HG03442 (cell line): ENCODE results near the gene P4HA1.

Source experiments
- ATAC-seq: cut with Tn5 transposase; IDR thresholded peaks from one replicate; pipeline ENCODE4 v1.9.1; 2021; ENCODE audit warnings: mild to moderate bottlenecking, moderate library complexity; ENCODE audit not compliant: unreplicated experiment

P4HA1 gene

GRCh38 chr10:73094986-73095480 lies 1.6 kb downstream of the P4HA1 start:
- no peak for ATAC-seq

DNA sequence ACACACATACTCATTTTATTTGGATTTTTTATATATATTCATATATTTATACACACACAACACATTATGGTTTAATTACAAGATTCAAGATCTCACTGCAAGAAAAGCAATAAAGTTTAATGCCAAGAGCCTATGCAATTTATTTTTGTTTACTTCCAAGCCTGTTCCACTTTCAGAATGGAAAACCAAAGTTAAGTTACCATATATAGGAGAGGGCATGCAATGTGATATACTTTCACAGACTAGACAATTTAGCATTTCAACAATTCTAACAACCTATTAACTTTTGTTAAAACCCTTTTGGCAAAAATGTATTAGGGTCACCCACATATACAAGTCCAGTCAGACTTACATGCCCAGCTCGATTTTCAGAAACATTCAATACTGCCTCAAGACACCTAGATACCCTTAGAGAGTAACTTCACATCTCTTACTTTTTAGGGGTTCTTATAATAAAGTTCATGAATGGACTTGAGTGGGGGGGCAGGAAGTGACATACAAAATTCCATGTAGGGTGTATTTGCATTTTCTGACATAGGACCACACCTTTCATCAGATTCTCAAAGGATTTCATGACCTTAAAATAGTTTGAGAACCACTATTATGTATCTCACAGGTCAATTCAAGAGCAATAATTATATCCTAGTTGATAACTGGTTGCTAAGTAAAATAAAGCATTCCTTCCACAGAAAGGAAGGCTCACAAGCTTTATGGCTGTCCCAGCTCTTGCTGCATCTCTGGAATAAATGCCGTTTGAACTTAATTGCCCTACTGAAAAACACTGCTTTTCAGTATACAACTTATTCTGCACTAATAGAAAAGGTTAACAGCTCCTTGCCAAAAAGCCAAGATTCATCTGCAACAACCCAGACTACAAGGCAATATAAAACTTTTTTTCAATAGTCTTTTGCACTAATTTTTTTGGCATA lies 2.5 kb downstream of the P4HA1 start:
- no peak for ATAC-seq

- ATAC-seq = no peak
These were observed 3.8 kb downstream of the P4HA1 start for GRCh38 chr10:73092830-73093229.

- no peak for ATAC-seq
These were observed 8.4 kb downstream of the P4HA1 start for GRCh38 chr10:73088304-73088703.

GRCh38 chr10:73086816-73087215 lies 9.8 kb downstream of the P4HA1 start:
- ATAC-seq = no peak

GRCh38 chr10:73084209-73084608 lies 12.5 kb downstream of the P4HA1 start:
- no peak for ATAC-seq

DNA sequence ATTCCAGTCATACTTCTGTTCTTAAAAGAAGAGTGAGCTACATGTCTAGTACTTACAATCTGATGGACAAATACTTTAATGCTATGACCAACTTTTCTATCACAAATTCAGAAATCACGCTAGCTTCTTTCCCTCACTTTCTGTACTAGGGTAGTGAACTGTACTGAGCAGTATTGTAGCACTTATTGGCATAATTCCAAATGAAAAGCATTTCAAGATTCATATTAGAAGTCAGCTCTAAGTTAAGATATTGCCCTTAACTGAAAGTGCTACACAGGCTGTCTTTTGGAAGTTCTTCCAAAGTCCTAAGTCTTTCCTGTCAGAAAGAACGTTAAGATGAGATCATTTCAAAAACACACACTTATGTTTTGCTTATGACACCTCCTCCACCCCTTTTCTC lies 13.4 kb downstream of the P4HA1 start:
- no peak for ATAC-seq

GRCh38 chr10:73079779-73080541 lies 16.7 kb downstream of the P4HA1 start:
- ATAC-seq = peak; percentile 34

- ATAC-seq = no peak
These were observed 20.1 kb downstream of the P4HA1 start for GRCh38 chr10:73076360-73077183.

- ATAC-seq = no peak
These were observed 20.8 kb downstream of the P4HA1 start for GRCh38 chr10:73075829-73076228.

- no peak for ATAC-seq
These were observed 23.0 kb downstream of the P4HA1 start for GRCh38 chr10:73073627-73074026.

DNA sequence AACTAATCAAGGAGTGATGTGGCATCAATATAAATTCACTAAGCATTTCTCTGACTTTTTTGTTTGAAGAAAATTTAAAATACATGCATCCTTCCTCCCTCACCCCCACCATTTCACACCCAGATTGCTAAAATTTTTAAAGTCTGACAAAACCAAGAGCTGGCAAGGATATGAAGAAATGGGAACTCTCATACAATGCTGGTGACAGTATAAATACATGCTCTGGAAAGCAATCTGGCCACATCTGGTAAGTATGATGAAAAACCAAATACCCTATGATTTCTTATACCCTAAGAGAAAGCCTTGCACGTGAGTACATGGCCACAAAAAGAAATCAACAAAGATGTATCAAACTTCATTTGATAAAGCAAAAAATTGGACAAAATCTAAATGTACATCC lies 31.2 kb downstream of the P4HA1 start:
- ATAC-seq = no peak

DNA sequence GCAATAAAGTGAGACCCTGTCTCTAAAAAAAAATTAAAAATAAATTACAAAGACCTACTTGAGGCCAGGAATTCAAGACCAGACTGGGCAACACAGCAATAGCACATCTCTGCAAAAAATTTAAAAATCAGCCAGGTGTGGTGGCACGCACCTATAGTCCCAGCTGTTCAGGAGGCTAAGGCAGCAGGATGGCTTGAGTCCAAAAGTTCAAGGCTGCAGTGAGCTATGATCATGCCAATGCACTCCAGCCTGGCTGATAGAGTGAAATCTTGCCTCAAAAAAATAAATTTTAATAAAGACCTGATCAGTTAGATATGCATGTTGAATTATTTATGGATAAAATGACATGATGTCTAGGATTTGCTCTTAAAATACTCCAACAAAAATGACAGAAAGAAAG lies 34.9 kb downstream of the P4HA1 start:
- ATAC-seq = no peak

- ATAC-seq = no peak
These were observed 35.7 kb downstream of the P4HA1 start for GRCh38 chr10:73060738-73061635.

DNA sequence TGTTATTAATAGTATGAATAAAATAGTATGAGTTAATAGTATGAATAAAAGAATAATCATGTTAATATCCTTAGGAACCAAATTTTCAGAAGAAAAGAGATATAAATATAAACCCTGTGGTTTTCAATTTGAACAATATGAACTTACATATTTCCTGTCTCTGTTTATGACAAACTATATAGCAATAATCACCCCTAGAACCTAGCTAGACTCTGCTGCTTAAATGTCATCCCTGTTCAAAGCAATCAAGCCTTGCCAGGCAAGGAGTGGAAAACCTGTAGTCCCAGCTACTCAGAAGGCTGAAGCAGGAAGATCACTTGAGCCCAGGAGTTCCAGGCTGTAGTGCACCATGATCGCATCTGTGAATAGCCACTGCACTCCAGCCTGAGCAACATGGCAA lies 36.5 kb downstream of the P4HA1 start:
- no peak for ATAC-seq

DNA sequence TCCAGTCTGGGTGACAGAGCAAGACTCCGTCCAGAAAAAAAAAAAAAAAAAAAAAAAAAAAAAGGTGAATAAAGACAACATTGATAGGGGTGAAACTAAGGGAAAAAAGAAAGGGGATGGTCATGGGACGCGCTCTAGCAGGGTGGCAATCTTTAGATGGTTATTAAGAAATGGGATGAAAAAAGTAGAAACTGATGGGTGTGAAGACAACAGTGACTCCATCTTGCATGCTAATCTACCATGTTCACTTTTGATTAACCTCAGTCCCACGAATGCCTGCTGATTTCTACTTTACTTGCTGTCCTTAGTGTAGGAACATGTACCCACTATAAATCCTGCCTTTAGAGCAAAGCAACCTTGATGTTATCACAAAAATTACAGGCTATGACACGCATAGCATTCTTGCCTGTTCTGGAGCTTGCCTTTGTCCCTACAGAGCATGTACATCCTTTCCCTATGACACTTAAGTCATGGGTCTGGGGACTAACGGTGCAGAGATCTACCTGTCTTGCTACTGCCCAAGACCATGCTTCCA lies 38.5 kb downstream of the P4HA1 start:
- no peak for ATAC-seq

DNA sequence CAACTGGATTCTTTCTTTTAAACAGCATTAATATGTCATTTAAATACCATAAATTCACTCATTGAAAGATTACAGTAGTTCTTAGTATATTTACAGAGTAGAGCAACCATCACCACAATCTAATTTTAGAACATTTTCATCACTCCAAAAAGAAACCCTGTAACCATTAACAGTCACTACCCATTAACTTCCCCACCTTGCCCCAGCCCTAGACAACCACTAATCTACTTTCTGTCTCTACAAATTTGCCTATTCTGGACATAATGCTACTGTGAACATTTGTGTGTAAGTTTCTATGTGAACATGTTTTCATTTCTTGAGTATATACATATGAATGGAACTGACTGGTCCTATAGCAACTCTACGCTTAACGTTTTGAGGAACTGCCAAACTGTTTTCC lies 42.4 kb downstream of the P4HA1 start:
- ATAC-seq = no peak

DNA sequence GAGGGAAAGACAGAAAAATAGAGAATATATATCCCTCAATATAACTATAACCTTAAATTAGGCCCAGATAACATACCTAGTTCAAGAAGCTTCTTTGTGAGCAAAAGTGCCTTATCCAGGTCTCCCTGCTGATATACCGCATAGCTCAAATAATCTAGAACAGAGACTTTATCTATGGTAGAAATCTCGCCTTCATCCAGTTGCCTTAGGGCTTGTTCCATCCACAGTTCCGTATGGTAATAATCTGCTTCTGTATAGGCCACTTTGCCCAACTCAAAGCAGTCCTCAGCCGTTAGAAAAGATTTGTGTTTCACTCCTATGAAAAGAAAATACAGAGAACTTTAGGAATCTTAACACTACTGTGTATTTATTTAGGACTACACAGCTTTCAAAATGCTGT lies 43.4 kb downstream of the P4HA1 start:
- no peak for ATAC-seq

DNA sequence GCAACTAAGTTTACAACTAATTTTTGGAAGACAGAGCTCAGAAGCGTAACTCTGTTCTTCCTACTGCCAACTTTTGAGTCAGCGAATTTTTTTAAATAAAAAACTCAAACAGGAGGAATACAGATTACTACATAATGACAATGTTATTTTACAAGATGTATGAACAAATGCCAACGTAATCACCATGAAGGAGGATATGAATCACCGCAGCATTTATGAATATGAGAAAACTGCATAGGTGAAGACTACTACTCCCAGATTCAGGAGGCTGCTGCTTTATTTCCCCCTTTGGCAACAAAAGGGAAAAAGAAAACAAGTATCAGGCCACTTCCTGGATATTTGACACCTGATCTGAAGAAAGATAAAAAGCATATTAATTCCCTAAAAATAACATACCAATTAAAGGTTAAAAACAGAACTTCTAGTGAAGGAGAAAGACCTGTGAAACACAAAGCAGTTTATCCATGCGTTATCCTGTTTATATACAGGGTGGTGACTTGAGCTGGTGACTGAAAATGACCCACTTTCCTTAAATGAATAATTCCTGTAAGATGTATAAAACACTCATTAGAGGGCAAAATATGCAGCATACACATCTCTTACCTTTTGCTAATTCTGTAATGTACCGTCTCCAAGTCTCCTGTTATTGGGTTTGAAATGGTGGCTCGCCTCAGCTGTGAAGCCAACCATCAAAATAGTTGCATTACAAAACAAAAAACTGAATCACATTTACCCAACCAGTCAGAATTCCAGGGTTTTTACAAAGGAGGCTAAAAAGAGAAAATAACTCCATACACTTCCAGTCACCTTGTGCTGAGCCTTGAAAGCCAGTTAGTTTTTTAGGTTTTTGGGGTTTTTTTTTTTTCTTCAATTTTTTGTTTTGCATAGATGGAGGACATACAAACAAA lies 52.0 kb downstream of the P4HA1 start:
- ATAC-seq = no peak
